Measurements from ENCODE around the gene CSAD.

CSAD gene

DNA sequence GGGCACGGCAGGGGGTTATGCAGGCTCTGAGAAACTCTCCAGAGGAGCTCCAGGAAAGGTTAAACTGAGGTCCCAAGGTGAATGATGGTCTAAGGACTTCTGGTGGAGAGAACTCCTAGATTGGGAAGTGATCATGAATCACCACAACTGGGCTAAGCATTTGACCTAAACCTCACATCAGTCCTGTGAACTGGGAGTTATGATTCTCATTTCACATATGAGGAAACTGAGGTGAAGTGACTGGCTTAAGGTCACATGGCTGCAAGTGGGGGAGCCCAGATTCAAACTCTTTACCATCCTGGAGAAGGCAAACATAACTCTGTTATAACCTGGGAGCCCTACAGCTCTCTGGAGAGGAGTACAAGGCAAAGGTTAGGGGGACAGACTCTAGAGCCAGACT is 47.1 kb upstream of the CSAD start:
- no peak for ATAC-seq
- TF ChIP-seq TCF4 (CRISPR knock-in tag; IDR thresholded peaks at IDR 0.05; ENCODE audit: borderline replicate concordance) (no peak), CSRNP3 (CRISPR knock-in tag; IDR thresholded peaks at IDR 0.05) (no peak), RARB (CRISPR knock-in tag; IDR thresholded peaks at IDR 0.05) (no peak), SNAI2 (CRISPR knock-in tag; IDR thresholded peaks at IDR 0.05) (no peak), CREB5 (CRISPR knock-in tag; IDR thresholded peaks at IDR 0.05; ENCODE audit: low read depth) (no peak), ZC3H10 (CRISPR knock-in tag; IDR thresholded peaks at IDR 0.05) (no peak), ZNF565 (CRISPR knock-in tag; conservative IDR thresholded peaks at IDR 0.05; ENCODE audit: low read depth) (no peak), TSHZ2 (CRISPR knock-in tag; IDR thresholded peaks at IDR 0.05) (no peak), ARNTL (CRISPR knock-in tag; IDR thresholded peaks at IDR 0.05; ENCODE audit: borderline replicate concordance, low read depth) (no peak)
- TF ChIP-seq, protein P1, sequence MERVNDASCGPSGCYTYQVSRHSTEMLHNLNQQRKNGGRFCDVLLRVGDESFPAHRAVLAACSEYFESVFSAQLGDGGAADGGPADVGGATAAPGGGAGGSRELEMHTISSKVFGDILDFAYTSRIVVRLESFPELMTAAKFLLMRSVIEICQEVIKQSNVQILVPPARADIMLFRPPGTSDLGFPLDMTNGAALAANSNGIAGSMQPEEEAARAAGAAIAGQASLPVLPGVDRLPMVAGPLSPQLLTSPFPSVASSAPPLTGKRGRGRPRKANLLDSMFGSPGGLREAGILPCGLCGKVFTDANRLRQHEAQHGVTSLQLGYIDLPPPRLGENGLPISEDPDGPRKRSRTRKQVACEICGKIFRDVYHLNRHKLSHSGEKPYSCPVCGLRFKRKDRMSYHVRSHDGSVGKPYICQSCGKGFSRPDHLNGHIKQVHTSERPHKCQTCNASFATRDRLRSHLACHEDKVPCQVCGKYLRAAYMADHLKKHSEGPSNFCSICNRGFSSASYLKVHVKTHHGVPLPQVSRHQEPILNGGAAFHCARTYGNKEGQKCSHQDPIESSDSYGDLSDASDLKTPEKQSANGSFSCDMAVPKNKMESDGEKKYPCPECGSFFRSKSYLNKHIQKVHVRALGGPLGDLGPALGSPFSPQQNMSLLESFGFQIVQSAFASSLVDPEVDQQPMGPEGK (CRISPR knock-in tag; IDR thresholded peaks at IDR 0.05; ENCODE audit: borderline replicate concordance), result no peak
- TF ChIP-seq, protein P2, sequence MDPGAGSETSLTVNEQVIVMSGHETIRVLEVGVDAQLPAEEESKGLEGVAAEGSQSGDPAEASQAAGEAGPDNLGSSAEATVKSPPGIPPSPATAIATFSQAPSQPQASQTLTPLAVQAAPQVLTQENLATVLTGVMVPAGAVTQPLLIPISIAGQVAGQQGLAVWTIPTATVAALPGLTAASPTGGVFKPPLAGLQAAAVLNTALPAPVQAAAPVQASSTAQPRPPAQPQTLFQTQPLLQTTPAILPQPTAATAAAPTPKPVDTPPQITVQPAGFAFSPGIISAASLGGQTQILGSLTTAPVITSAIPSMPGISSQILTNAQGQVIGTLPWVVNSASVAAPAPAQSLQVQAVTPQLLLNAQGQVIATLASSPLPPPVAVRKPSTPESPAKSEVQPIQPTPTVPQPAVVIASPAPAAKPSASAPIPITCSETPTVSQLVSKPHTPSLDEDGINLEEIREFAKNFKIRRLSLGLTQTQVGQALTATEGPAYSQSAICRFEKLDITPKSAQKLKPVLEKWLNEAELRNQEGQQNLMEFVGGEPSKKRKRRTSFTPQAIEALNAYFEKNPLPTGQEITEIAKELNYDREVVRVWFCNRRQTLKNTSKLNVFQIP (CRISPR knock-in tag; IDR thresholded peaks at IDR 0.05; ENCODE audit: borderline replicate concordance, low read depth), result no peak

DNA sequence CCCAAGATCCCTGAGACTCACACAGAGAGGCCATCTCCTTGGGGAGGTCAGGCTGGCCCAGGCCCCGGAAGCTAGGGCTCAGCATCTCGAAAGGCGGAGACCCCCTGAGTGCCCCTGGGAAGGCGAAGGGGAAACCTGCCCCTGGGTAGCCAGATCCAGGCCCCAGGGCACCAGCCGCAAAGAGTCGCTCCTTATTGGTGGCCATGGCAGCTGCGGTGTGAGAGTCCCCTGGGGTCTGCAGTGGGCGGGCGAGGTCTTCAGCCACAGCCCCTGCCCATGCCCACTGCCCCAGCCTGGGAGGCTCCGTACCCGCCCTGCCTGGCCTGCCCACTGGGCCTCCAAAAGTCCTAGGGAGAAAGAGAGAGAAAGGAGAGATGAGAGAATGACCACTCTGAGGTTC is 46.6 kb upstream of the CSAD start:
- no peak for ATAC-seq
- TF ChIP-seq GLIS3 (CRISPR knock-in tag; IDR thresholded peaks at IDR 0.05), result no peak
- TF ChIP-seq ZNF70 (CRISPR knock-in tag; IDR thresholded peaks at IDR 0.05), result no peak
- no peak for TF ChIP-seq ZFP30 (CRISPR knock-in tag; IDR thresholded peaks at IDR 0.05)

DNA sequence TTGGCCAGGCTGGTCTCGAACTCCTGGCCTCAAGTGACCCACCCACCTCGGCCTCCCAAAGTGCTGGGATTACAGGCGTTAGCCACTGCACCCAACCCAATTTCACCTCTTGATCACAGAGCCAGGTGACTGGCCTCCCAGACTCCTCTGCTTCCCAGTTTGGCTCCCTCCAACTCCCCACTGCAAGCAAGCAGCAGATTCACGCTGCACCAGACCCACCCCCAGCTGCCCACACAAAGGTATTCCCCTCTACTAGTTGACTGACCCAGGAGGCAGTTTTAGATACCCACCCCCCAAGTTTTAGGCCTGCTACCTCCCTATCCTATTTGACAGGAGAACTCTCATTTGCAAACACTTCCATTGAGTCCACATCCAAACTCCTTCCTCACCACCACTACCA is 46.1 kb upstream of the CSAD start:
- no peak for ATAC-seq
- TF ChIP-seq CSDC2 (CRISPR knock-in tag; IDR thresholded peaks at IDR 0.05) (no peak), CREB5 (CRISPR knock-in tag; IDR thresholded peaks at IDR 0.05; ENCODE audit: low read depth) (no peak), OSR1 (CRISPR knock-in tag; IDR thresholded peaks at IDR 0.05) (no peak)

DNA sequence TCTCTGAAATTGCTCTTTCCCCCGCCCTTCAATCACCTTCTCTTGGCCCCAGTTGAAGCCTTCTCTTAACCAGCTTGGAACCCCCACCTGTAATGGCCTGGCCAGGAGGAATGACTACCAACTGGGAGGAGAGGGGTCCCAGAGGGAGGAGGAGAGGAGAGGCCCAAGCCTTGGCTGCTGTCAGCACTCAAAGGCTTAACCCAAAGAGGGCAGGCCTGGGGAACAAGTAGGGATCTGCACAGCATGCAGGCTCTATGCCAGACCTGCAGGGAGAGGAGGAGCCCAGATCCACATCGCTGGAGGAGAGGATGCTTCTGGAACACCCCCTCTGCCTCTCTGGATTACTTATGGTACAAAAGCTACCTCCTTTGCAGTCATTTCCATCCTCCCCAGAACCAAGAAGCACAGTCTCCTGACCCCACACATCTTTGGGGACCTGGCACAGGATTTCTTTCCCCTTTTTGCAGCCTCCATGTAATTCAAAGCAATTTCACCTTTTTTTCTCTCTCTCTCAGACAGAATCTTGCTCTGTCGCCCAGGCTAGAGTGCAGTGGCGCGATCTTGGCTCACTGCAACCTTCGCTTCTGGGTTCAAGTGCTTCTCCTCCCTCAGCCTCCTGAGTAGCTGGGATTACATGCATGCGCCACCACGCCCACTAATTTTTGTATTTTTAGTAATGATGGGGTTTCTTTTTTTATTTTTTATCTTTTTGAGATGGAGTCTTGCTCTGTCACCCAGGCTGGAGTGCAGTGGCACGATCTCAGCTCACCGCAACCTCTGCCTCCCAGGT is 45.1 kb upstream of the CSAD start:
- ATAC-seq, result no peak
- TF ChIP-seq SNAI2 (CRISPR knock-in tag; IDR thresholded peaks at IDR 0.05) (no peak), ZC3H10 (CRISPR knock-in tag; IDR thresholded peaks at IDR 0.05) (no peak), TCF4 (CRISPR knock-in tag; IDR thresholded peaks at IDR 0.05; ENCODE audit: borderline replicate concordance) (no peak), ZNF565 (CRISPR knock-in tag; conservative IDR thresholded peaks at IDR 0.05; ENCODE audit: low read depth) (no peak)

Measured in SK-N-SH treated with all-trans-retinoic acid at 6 μM for 48 hours (cell line).